HG03457 (cell line): ENCODE data around the gene PBRM1.

Experiments used
- ATAC-seq: cut with Tn5 transposase; IDR thresholded peaks from one replicate; pipeline ENCODE4 v1.9.1; 2021; ENCODE audit warnings: moderate number of reproducible peaks; ENCODE audit not compliant: unreplicated experiment

Gene PBRM1

GRCh38 chr3:52593103-52593502, 92.6 kb downstream of the PBRM1 start:
- no peak for ATAC-seq

GRCh38 chr3:52574056-52574965, 111.4 kb downstream of the PBRM1 start:
- ATAC-seq, result no peak

GRCh38 chr3:52572221-52572620, 113.5 kb downstream of the PBRM1 start:
- no peak for ATAC-seq

GRCh38 chr3:52570076-52570475, 115.6 kb downstream of the PBRM1 start:
- no peak for ATAC-seq

GRCh38 chr3:52568069-52568468, 117.6 kb downstream of the PBRM1 start:
- ATAC-seq, result no peak

GRCh38 chr3:52563984-52564383, 121.7 kb downstream of the PBRM1 start:
- ATAC-seq, result no peak

GRCh38 chr3:52561028-52561747, 124.5 kb downstream of the PBRM1 start:
- ATAC-seq, result no peak

- ATAC-seq, result no peak
Measured at GRCh38 chr3:52558436-52558835, 127.3 kb downstream of the PBRM1 start.

GRCh38 chr3:52557011-52557960, 128.4 kb downstream of the PBRM1 start:
- ATAC-seq, result no peak

GRCh38 chr3:52555056-52555455, 130.7 kb downstream of the PBRM1 start:
- no peak for ATAC-seq

GRCh38 chr3:52554026-52554755, 131.5 kb downstream of the PBRM1 start:
- ATAC-seq, result no peak

- ATAC-seq, result no peak
Measured at GRCh38 chr3:52552089-52552488, 133.6 kb downstream of the PBRM1 start.

- no peak for ATAC-seq
Measured at GRCh38 chr3:52551118-52551517, 134.6 kb downstream of the PBRM1 start.

- no peak for ATAC-seq
Measured at GRCh38 chr3:52547143-52547542, 138.6 kb downstream of the PBRM1 start.

- no peak for ATAC-seq
Measured at GRCh38 chr3:52546111-52546901, 139.4 kb downstream of the PBRM1 start.

- no peak for ATAC-seq
Measured at GRCh38 chr3:52544937-52545336, 140.8 kb downstream of the PBRM1 start.

- no peak for ATAC-seq
Measured at GRCh38 chr3:52541050-52541449, 144.7 kb downstream of the PBRM1 start.

GRCh38 chr3:52539010-52539653, 146.6 kb downstream of the PBRM1 start:
- ATAC-seq, result no peak
